NCI-H1417 treated with DMSO at 0.1 percent for 48 hours (cell line): Measurements from ENCODE around the gene BNC1.

Source experiments
- DNase-seq: peaks from one replicate; lab custom pipeline; 2025; lab: John Stamatoyannopoulos, UW

The BNC1 gene, protein sequence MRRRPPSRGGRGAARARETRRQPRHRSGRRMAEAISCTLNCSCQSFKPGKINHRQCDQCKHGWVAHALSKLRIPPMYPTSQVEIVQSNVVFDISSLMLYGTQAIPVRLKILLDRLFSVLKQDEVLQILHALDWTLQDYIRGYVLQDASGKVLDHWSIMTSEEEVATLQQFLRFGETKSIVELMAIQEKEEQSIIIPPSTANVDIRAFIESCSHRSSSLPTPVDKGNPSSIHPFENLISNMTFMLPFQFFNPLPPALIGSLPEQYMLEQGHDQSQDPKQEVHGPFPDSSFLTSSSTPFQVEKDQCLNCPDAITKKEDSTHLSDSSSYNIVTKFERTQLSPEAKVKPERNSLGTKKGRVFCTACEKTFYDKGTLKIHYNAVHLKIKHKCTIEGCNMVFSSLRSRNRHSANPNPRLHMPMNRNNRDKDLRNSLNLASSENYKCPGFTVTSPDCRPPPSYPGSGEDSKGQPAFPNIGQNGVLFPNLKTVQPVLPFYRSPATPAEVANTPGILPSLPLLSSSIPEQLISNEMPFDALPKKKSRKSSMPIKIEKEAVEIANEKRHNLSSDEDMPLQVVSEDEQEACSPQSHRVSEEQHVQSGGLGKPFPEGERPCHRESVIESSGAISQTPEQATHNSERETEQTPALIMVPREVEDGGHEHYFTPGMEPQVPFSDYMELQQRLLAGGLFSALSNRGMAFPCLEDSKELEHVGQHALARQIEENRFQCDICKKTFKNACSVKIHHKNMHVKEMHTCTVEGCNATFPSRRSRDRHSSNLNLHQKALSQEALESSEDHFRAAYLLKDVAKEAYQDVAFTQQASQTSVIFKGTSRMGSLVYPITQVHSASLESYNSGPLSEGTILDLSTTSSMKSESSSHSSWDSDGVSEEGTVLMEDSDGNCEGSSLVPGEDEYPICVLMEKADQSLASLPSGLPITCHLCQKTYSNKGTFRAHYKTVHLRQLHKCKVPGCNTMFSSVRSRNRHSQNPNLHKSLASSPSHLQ

DNA sequence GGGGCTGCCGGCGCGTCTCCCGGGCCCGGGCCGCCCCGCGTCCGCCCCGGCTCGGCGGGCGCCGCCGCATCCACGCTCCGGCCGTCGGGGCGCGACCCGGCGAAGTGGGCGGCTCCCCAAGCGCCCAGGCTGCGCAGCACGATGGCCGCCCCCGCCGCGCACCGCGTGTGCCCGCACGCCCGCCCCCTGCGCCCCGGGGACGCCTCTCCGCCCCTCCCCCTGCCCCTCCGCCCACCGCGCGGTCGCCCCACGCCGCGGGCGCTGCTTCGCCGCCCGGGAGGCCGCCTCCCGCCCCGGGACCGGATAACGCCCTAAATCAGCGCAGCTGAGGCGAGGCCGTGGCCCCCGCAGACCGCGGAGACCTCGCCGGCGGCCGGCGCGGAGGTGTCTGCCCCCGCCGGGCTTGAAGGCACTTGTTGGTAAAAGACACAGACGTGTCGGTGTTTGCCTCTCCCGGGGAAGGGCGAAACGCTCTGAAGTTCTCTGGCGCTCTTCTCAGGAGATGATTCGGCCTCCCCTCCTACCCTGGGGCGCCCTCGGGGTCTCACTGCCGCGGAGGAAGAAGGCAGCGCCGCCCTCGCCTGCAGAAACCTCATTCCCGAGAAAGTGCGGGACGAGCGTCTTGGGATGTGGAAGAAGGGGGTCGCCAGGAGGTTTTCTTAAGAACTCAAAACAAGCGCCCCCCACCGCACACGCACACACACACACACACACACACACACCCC is at the start of gene BNC1:
BNC1 (minus strand) TSS at position 106 of the 725 bp plus-strand sequence; CDS start at position 70, 36 bp downstream.
- no peak for DNase-seq

GRCh38 chr15:83327041-83327440 is 42.6 kb upstream of the BNC1 start:
- no peak for DNase-seq

- no peak for DNase-seq
Observed at GRCh38 chr15:83324799-83325198, 40.3 kb upstream of the BNC1 start.

- no peak for DNase-seq
Observed at GRCh38 chr15:83323296-83323711, 38.8 kb upstream of the BNC1 start.

DNA sequence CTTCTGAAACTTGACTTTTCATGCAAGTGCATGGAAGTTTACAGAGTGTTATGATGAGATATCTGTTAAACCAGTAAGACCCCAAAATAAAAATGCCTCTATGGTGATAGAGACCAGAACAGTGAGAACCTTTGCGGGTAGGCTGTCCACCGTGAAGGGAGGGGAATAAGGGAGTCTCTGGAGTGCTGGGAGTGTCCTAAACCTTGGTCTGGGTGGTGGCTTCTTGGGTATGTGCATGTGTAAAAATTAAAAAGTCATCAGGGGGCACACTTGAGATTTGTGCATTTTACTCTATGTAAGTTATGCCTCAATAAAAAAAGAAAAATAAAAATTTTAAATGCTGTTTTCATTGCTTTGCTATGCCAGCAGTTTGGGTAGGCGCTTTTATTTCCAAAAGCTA is 38.2 kb upstream of the BNC1 start:
- no peak for DNase-seq

GRCh38 chr15:83322061-83322460 is 37.6 kb upstream of the BNC1 start:
- DNase-seq: no peak

DNA sequence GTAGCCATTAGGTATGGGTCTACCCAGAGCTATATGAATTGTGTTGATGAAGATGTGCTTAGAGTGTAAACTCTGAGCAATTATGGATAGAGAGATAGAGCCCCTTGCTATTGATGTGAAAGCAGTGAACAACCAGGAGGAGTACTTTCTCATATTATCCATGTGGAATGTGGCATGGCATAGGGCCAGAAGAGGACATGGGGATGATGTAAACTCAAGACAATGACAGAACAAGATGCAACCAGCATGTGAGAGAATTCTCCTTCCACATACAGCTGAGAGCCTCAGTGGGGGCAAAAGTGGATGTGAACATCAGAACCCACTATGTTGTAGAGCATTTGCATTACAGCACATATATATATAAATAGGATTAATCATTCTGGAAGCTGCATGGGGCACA is 36.4 kb upstream of the BNC1 start:
- DNase-seq: no peak

- no peak for DNase-seq
Observed at GRCh38 chr15:83320404-83320803, 35.9 kb upstream of the BNC1 start.

DNA sequence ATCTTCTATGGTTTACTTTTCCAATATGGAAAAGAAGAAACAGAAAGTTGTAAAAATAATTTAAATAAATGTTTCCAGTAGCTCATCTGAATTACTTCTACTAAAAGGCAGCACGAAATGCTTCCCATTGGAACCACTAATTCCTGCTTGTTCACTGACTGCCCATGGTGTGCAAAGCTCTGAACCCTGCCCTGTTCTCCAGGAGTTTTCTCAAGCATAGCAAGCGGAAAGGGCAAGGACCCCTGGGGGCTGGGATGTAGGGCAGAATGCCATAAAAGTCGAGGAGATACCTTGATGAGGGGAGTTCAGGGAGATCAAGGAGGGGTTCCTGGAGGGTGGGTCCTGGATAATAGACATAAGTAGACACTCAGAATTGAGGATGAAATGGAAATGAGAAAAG is 35.3 kb upstream of the BNC1 start:
- no peak for DNase-seq

- DNase-seq: no peak
Observed at GRCh38 chr15:83318861-83319415, 34.5 kb upstream of the BNC1 start.

- DNase-seq: no peak
Observed at GRCh38 chr15:83318036-83318435, 33.6 kb upstream of the BNC1 start.

DNA sequence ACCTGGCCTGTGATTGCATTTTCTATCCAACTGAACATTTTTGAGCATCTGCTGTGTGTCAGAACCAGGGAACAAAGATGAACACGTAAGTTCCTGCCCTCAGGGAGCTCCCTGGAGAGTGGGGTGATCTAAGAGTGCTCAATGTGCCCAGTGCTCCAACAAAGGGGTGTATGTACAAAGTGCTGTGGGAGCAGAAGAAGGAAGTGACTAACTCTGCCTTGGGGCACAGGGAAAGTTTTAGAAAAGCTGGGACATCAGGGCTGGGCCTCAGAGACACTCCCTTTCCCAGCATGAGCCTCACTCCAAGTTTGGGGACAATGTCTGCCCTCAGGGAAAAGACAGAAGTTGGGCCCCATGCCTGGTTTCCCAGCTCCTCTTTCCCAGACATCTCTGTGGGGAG is 27.6 kb upstream of the BNC1 start:
- DNase-seq: no peak

GRCh38 chr15:83310521-83311456 is 26.3 kb upstream of the BNC1 start:
- DNase-seq: no peak

DNA sequence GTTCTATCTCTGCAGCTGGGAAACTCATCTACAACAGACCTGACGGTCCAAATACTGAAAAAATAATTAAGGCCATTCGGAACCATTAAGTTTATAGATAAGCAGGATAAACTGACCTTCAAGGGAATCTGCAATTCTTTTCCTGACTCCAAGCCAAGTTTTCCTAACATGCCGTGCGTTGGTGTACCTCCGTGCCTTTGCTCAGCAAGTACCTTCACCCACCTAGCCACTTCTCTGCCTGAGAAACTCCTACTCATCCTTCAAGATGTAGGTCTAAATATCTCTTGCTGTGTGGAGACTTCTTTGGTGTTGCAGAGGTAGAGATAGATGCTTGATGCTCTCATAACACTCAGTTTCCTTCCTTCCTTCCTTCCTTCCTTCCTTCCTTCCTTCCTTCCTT is 24.2 kb upstream of the BNC1 start:
- no peak for DNase-seq

GRCh38 chr15:83306561-83306960 is 22.1 kb upstream of the BNC1 start:
- no peak for DNase-seq

DNA sequence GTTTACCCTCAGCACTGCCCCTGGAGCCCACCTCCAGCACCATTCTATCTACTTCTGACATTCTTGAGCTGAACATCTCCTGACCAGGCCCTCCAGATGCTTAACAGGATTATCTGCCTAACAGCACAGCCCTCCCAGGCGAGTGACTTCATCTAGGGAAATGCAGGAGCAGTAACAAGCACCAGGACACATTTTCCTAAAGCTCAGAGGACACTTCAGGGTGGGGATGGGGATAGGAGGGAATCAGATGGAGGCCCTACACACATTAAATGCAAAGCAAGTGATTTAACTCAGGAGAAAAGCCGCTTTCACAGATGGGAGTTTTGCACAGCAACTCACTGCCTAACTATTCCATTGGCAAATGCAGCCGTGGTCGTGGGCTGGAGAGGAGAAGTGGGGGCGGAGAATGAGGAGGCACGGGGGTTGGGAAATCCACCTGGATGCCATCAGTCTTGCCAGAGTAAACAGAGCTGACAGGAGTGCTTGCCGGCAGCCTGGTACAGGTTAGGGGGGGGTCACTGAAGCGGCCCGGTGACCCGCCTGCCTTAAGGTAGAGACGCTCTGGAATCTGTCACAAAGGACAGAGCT is 21.3 kb upstream of the BNC1 start:
- no peak for DNase-seq

- DNase-seq: no peak
Observed at GRCh38 chr15:83304861-83305703, 20.6 kb upstream of the BNC1 start.

DNA sequence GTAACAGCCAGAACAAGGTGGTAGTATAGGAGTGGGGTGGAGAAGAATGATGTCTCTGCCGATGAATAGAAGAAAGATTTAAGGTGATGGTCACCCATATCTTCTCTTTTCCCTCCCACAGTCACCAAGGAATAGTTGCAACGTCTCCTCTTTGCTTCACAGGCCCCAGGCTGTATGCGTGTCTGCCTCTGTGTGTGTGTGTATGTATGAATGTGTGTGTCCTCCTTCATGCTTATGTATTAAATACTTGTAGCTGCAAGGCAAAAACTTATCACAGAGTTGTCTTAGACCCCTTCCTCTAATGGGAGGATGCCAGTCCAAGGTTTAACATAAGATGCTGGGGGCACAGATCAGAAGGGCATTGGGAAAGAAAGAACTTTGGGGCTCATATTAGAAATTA is 19.1 kb upstream of the BNC1 start:
- no peak for DNase-seq

DNA sequence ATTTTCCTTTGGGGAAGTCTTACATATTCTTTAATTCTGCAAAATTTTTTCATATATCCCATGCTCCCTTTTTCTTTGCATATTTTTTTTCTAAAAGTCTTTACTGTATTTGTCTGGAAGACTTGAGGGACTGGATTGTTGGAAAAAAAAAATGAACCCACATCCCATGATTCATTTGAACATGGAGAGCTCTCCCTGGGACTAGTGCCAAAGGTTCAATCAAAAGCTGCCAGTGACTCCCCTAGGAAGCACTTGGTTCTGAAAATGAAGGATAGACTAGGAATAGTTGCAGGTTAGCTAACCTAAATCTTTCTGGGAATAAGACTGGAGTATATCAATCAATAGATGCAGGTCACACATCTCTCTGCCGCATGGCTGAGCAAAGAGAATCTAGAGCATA is 16.4 kb upstream of the BNC1 start:
- no peak for DNase-seq
